Cardiac muscle cell (in vitro differentiated cells and primary cell): ENCODE measurements around the gene OSGEP. TPM values are rescaled to one million over a fixed set of nuclear protein-coding genes. Genes with fewer than 3 reads are reported as not detected.
"Not testable (repeated sequence)": the region's sequence is repeated elsewhere in the genome, so short reads cannot be mapped to it uniquely, and the experiment has no call there.

Experiments
- DNase-seq, 2 donors: peaks; one replicate each; pipeline versions ENCODE4 v3.0.0 to v3.0.0-alpha.2; 2010 to 2017; ENCODE audit warnings: low read depth in 1 of 2, low spot score in 1 of 2
- H3K27ac ChIP-seq: fragments of 200-600 bp; sonication (generic); 2 replicates; pipeline ENCODE4 v1.5.1; 2016
- H3K27me3 ChIP-seq: fragments of 200-600 bp; sonication (generic); 2 replicates; pipeline ENCODE4 v1.6.0; 2016; ENCODE audit warnings: control low read depth
- H3K36me3 ChIP-seq: fragments of 200-600 bp; sonication (generic); 2 replicates; pipeline ENCODE4 v1.5.1; 2016; ENCODE audit warnings: control low read depth
- H3K4me1 ChIP-seq: fragments of 200-600 bp; sonication (generic); 2 replicates; pipeline ENCODE4 v1.8.1; 2017; ENCODE audit warnings: low read depth, mild to moderate bottlenecking, mixed run types
- H3K4me3 ChIP-seq: fragments of 200-600 bp; sonication (generic); 2 replicates; pipeline ENCODE4 v1.5.1; 2016; ENCODE audit warnings: mild to moderate bottlenecking
- H3K9me3 ChIP-seq: fragments of 200-600 bp; sonication (generic); 2 replicates; pipeline ENCODE4 v1.5.1; 2017; ENCODE audit warnings: low read depth, mild to moderate bottlenecking, control low read depth
- CTCF ChIP-seq: IDR thresholded peaks from 2 replicates; pipeline ENCODE4 v1.5.1; 2012; ENCODE audit warnings: low read depth, mild to moderate bottlenecking, low read length
- polyA plus RNA-seq: library from polyadenylated mRNA; unstranded; fragments of >200 nt; fragmentation: Nextera tagmentation; extraction: Ambion mirVana; gene quantifications from 2 replicates; pipeline ENCODE4 v1.2.1, GENCODE V29; 2016
- total RNA-seq: library from RNA; depleted of rRNA; stranded (reverse); fragments of >200 nt; gene quantifications from 2 replicates; pipeline ENCODE4 v1.2.3, GENCODE V29; 2016

OSGEP gene
- total and polyA plus RNA-seq, 2 experiments from 2014 or later, result 47.9 to 51.7 TPM

- no peaks in the 10 kb centered on the region for H3K9me3 ChIP-seq
- H3K27me3 ChIP-seq, result no peaks in the 10 kb centered on the region
- no peak for DNase-seq
- no peak for TF ChIP-seq CTCF
- peak overlapping the region; percentile 92 for H3K27ac ChIP-seq
- H3K36me3 ChIP-seq, result peaks cover 20% of the 10 kb centered on the region
- H3K4me1 ChIP-seq, result peaks cover 10% of the 10 kb centered on the region
- H3K4me3 ChIP-seq, result peak overlapping the region; percentile 92
Observed at GRCh38 chr14:20460458-20461224, 6.0 kb upstream of the OSGEP start.

GRCh38 chr14:20458031-20458789 lies 3.6 kb upstream of the OSGEP start:
- Histone ChIP-seq H3K4me1 (peaks cover 14% of the 10 kb centered on the region), H3K36me3 (peaks cover 20% of the 10 kb centered on the region), H3K27ac (peak overlapping the region; percentile 46), H3K9me3 (no peaks in the 10 kb centered on the region), H3K4me3 (no peak overlapping the region), H3K27me3 (no peaks in the 10 kb centered on the region)
- DNase-seq, result no peak
- no peak for TF ChIP-seq CTCF

- Histone ChIP-seq H3K27me3 (no peaks in the 10 kb centered on the region), H3K27ac (peak overlapping the region; percentile 99), H3K4me3 (no peak overlapping the region), H3K4me1 (peaks cover 14% of the 10 kb centered on the region), H3K36me3 (peaks cover 20% of the 10 kb centered on the region), H3K9me3 (no peaks in the 10 kb centered on the region)
- no peak for TF ChIP-seq CTCF
- no peak for DNase-seq
Observed at GRCh38 chr14:20456971-20457370, 2.4 kb upstream of the OSGEP start.

DNA sequence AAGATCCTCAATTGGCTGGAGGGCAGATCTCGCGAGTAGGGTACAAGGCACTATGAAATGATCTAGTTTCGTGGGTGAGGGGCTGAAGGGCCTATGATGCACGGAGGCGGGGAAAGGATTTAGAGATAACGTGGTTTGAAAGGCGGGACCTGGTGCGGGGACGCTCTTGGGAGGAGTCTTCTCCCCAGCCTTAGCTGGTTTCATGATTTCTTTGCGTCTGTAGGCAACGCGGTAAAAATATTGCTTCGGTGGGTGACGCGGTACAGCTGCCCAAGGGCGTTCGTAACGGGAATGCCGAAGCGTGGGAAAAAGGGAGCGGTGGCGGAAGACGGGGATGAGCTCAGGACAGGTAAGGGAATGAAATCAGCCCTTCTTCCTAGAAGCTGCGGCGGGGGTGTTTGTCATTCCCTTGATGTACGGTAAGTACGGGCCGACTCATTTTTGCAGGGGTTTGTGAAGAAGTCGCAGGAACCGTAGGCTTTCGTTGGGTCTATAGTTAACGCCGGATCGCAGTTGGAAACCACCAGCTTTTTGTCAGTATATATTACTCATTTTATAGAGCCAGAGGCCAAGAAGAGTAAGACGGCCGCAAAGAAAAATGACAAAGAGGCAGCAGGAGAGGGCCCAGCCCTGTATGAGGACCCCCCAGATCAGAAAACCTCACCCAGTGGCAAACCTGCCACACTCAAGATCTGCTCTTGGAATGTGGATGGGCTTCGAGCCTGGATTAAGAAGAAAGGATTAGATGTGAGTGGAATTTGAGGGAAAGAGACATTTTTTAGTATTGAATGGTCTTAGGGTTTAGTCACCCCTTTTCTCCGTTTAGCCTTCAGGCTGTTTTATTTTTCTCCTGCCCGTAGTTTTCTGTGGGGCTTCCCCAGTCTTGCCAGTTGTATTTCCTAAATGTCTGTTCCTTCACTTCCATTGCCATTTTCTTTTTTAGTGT lies 1.0 kb upstream of the OSGEP start:
- DNase-seq, result peak; percentile 82 to 91
- Histone ChIP-seq H3K36me3 (peaks cover 22% of the 10 kb centered on the region), H3K27ac (peak overlapping the region; percentile 99), H3K27me3 (no peaks in the 10 kb centered on the region), H3K4me3 (peak overlapping the region; percentile 51), H3K9me3 (no peaks in the 10 kb centered on the region), H3K4me1 (peaks cover 14% of the 10 kb centered on the region)
- no peak for TF ChIP-seq CTCF

DNA sequence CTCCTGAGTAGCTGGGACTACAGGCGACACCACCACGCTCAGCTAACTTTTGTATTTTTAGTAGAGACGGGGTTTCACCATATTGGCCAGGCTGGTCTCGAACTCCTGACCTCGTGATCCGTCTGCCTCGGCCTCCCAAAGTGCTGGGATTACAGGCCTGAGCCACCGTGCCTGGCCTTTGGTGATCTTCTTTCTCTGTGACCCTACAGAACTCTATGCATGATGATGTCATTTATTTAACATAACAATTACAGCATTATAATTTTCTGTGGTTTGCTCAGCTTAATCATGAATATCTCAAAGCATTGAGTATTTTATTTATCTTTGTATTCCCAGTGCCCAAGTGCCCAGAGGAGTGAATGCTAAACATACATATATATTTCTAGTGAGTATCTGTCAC lies 1.8 kb downstream of the OSGEP start:
- not testable (repeated sequence) for H3K4me3 ChIP-seq, H3K27ac ChIP-seq, H3K9me3 ChIP-seq, H3K27me3 ChIP-seq, DNase-seq, H3K4me1 ChIP-seq
- peaks cover 42% of the 10 kb centered on the region for H3K36me3 ChIP-seq
